ENCODE data around the gene C10orf120.

DNA sequence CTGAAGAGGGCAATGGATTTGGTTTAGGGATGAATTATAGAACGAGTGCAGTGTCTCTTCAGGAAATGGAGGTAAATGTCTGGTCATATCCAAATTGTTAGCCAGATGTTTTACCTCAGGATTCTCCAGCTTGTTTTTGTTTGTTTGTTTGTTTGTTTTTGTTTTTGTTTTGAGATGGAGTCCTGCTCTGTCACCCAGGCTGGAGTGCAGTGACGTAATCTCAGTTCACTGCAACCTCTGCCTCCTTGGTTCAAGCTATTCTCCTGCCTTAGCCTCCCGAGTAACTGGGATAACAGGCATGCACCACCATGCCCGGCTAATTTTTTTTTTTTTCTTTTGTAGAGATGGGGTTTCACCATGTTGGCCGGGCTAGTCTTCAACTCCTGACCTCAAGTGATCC lies 6.9 kb downstream of the C10orf120 start:
- TF ChIP-seq, protein P1, sequence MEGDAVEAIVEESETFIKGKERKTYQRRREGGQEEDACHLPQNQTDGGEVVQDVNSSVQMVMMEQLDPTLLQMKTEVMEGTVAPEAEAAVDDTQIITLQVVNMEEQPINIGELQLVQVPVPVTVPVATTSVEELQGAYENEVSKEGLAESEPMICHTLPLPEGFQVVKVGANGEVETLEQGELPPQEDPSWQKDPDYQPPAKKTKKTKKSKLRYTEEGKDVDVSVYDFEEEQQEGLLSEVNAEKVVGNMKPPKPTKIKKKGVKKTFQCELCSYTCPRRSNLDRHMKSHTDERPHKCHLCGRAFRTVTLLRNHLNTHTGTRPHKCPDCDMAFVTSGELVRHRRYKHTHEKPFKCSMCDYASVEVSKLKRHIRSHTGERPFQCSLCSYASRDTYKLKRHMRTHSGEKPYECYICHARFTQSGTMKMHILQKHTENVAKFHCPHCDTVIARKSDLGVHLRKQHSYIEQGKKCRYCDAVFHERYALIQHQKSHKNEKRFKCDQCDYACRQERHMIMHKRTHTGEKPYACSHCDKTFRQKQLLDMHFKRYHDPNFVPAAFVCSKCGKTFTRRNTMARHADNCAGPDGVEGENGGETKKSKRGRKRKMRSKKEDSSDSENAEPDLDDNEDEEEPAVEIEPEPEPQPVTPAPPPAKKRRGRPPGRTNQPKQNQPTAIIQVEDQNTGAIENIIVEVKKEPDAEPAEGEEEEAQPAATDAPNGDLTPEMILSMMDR (IDR thresholded peaks at IDR 0.05) = no peak
- no peak for TF ChIP-seq EZH2 (IDR thresholded peaks at IDR 0.05; ENCODE audit: borderline replicate concordance, insufficient read depth, low read depth, low read length, poor library complexity, severe bottlenecking)
